Left colon (tissue), 2 donors: ENCODE results near the gene RBM20. TPM values are rescaled to one million over a fixed set of nuclear protein-coding genes. Genes with fewer than 3 reads are reported as not detected.
A peak's percentile ranks its signal among the peaks of the same experiment; 100 is the strongest.

Source experiments
- ATAC-seq: fragments of 200-7000 bp; cut with Tn5 transposase; one replicate; pipeline ENCODE4 v1.9.1; 2020; ENCODE audit warnings: mild to moderate bottlenecking, moderate library complexity
- DNase-seq, 2 donors: peaks; one replicate each; pipeline ENCODE4 v3.0.0-alpha.2; 2020
- intact Hi-C, 2 donors: fragments of 100-400 bp; cut with DNase I in 1 of 2; cut with micrococcal nuclease in 1 of 2; formaldehyde crosslinking; loops; one replicate each; pipeline versions ENCODE4 v1.11.2 to v1.14.0; 2022; cut with DNase I, micrococcal nuclease
- total RNA-seq, 2 donors: library from RNA; stranded (reverse); fragmentation: NEBNext Ultra II Directional; extraction: Animal tissue kit (Norgen Biotek cat#: 25700); gene quantifications; one replicate each; pipeline ENCODE4 v1.2.1, GENCODE V29; 2021
- donor health status: DM: no; HTN: no; CAD: no.
- donor health status: DM: yes; HTN: yes; CAD: no.

RBM20 gene
- total RNA-seq, 2 donors from 2014 or later, result 0.92 to 1.9 TPM

DNA sequence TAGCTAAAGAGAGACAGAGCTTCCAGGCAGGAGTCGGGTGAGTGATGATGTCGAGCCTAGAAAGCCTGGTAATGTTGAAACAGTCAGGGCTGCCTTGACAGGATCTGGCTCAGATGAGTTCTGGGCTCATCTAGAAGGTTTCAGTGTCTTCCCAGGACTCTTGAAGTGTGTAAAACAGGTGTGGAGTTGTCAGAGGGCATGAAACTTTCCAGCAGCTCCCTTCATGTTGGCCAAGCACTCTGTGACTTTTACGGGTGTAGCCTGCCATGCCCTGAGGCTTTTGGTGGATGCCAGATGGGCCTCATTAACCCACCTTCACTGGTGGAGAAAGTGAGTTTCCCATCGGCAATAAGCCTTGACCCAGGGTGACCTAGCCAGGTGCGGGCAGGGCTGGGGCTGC, 161.2 kb downstream of the RBM20 start:
- DNase-seq (no peak), ATAC-seq (no peak)
- intact Hi-C loops, result no loop called here

DNA sequence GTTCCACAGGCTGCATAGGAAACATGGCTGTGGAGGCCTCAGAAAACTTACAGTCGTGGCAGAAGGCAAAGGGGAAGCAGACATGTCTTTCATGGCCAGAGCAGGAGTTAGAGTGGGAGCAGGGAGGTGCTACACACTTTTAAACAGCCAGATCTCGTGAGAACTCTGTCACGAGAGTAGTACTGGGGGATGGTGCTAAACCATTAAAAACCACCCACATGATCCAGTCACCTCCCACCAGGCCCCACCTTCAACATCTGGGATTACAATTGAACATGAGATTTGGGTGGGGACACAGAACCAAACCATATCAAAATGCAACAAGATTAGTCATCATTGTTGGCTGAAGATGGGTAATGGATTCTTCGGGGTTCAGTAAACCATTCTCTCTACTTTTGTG, 162.2 kb downstream of the RBM20 start:
- DNase-seq (no peak), ATAC-seq (no peak)
- intact Hi-C loops, result no loop called here

DNA sequence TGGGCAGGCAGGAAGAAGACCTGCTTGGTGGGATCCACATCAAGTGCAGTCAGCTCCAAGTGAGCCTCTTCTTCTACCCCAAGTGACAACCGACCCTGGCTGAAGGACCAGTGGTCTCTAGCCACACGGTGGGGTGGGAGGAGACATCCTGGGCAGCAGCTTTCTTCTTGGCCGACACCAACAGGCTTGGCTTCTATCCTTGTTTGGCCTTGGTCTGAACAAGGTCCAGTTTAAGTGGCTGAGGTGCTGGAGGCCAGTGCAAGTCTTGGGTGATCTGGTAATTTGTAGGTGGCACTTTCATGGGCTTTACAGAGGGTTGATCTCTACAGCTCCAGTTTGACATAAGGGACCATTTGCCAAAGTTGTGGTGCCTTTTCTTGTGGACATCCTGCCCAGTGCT, 164.0 kb downstream of the RBM20 start:
- ATAC-seq (no peak), DNase-seq (no peak)
- intact Hi-C loops, result no loop called here

DNA sequence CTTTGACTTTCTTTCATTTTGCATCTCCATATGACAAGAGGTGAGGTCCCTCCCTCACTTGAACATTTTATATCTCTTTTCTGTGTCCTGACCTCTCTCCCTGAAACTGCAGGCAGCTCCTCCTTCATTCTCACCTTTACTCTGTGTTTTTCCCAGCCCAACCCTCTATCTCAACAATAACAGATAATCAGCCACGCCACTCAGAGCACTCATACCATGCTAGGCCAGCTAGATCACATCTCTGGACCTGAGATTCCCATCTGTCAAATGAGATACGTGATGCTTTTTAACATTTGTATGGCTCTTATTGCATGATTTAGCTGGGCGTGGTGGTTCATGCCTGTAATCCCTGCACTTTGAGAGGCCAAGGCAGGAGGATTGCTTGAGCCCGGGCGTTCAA, 164.5 kb downstream of the RBM20 start:
- DNase-seq (no peak), ATAC-seq (peak; percentile 85)
- intact Hi-C loops, result no loop called here

DNA sequence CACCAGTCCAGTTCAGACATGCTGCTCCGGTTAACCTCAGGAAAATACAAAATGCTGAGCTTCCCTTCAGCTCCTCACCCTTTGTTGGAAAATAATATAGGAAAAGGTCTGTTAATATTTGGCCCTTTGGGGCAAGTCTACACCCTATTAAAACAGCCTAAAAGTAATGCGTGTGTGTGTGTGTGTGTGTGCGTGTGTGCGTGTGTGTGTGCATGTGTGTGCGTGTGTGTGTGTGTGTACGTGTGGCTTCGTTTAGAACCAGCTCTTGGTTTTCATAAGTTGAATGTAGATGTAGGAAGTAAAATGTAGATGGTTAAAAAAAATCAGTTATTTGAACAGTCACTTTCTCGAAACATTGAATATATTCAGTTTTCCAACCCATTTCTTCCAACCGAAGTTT, 166.5 kb downstream of the RBM20 start:
- intact Hi-C loops, result no loop called here
- ATAC-seq, result no peak

DNA sequence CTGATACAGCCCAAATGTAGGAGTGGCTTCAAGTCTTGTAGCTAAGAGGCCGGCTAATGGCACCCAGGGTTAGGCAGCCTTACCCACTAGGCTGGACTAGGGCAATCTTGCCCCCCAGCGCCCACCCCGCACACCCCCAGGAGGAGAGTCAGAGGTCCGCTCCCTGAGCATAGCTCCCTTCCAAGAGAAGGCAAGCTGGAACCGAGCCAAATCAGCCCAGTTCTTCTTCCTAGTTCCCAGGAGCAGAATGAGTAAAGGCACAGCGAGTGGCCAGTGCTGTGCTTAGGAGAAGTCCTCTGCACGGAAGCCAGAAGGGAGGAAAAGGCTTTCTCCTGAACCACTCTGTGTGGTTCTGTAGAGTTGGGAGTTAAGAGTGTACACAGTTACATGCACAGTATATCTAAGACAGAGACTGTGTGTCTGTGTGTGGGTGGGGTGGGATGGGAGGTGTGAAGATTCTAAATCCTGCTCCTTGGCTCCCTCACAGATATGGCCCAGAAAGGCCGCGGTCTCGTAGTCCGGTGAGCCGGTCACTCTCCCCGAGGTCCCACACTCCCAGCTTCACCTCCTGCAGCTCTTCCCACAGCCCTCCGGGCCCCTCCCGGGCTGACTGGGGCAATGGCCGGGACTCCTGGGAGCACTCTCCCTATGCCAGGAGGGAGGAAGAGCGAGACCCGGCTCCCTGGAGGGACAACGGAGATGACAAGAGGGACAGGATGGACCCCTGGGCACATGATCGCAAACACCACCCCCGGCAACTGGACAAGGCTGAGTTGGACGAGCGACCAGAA, 167.8 kb downstream of the RBM20 start:
- ATAC-seq, result no peak
- intact Hi-C loops, result no loop called here

More for the DNA sequence above, 166.5 kb downstream of the RBM20 start:
- no peak for DNase-seq

DNA sequence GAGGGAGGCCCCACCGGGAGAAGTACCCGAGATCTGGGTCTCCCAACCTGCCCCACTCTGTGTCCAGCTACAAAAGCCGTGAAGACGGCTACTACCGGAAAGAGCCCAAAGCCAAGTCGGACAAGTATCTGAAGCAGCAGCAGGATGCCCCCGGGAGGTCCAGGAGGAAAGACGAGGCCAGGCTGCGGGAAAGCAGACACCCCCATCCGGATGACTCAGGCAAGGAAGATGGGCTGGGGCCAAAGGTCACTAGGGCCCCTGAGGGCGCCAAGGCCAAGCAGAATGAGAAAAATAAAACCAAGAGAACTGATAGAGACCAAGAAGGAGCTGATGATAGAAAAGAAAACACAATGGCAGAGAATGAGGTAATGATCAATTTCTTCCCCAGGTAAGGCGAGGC, 168.4 kb downstream of the RBM20 start:
- intact Hi-C loops, result no loop called here
- ATAC-seq, result no peak
- DNase-seq, result no peak

More for the DNA sequence above, 167.8 kb downstream of the RBM20 start:
- peak in 1 of 2 donors; percentile 66 for DNase-seq

DNA sequence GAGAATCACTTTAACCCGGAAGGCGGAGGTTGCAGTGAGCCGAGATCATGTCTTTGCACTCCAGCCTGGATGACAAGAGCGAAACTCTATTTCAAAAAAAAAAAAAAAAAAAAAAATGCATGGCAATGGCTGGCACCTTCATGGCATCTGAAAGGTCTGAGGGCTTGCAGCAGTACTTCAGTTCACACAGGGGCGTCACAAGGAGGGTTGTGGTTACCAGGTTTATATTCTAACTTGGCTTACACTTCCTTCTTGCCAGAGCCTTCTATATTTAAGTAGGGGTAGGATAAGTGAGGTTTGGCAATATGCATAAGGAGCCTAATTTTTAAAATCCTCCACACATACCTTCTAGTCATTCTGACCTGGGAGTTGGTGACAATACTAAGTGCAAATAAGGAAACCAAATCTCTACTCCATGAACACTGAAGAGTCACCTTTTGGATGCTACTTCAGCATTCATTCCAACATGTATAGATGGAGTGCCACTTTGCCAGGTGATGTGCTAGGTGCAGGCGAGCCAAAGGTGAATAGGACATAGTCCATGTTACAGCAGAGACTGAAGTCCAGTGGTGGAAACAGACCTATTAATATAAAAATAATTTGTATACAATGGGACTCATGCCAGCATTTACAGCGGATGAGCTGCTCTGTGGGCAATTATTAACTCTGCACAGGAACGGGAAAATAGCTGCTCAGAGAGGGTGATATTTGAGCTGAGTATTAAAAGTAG, 169.8 kb downstream of the RBM20 start:
- ATAC-seq, result peak; percentile 54
- DNase-seq, result no peak

DNA sequence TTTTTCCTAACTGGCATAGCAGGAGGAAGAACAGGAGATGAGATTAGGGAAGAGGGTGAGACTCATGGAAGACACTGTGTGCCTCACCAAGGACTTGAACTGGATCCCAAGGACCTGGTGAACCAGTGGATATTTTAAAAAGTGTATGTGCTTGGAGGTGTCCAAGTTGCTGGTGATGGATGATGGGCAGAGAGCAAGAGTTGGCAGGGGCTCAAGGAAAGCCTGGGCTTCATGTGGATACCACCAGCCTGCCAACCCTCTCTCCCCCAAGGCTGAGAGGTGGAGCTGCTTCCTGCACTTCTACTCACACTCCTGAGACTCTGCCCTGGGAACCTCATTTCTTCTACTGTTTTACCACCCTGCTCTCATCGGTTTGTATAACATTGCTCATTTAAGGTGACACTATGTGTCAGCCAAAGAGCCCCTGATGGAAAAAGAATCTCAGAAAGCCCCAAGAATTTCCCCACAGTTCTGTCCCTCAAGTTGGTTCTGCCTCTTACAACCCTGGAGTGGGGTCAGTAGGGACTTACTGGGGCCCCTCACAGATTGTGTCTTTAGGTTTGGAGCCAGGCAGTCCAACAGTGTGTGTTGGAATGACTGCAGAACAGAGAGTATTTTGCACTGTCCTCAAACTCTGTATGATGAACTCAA, 171.3 kb downstream of the RBM20 start:
- no peak for DNase-seq
- intact Hi-C loops, result no loop called here
- no peak for ATAC-seq

More for the DNA sequence above, 169.8 kb downstream of the RBM20 start:
- intact Hi-C loops, result no loop called here

DNA sequence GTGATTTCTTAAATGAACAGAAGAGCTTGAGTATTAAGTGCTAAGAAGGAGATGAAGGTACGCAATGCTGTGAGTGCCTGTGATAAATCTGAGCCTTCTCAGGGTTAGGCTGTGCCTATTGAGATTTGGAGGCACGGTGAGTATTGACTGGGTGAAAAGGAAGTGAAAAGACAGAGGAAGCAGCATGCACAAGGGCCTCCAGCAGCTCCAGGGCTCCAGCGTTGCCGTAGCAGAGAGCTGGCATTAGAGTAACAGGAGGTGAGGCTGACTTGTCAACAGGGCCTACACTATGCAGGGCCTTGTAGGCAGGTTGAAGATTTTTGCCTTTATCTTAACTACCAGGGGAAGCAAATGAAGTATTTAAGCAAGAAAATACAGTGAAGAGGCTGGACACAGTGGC, 173.5 kb downstream of the RBM20 start:
- intact Hi-C loops, result no loop called here
- DNase-seq (no peak), ATAC-seq (no peak)

DNA sequence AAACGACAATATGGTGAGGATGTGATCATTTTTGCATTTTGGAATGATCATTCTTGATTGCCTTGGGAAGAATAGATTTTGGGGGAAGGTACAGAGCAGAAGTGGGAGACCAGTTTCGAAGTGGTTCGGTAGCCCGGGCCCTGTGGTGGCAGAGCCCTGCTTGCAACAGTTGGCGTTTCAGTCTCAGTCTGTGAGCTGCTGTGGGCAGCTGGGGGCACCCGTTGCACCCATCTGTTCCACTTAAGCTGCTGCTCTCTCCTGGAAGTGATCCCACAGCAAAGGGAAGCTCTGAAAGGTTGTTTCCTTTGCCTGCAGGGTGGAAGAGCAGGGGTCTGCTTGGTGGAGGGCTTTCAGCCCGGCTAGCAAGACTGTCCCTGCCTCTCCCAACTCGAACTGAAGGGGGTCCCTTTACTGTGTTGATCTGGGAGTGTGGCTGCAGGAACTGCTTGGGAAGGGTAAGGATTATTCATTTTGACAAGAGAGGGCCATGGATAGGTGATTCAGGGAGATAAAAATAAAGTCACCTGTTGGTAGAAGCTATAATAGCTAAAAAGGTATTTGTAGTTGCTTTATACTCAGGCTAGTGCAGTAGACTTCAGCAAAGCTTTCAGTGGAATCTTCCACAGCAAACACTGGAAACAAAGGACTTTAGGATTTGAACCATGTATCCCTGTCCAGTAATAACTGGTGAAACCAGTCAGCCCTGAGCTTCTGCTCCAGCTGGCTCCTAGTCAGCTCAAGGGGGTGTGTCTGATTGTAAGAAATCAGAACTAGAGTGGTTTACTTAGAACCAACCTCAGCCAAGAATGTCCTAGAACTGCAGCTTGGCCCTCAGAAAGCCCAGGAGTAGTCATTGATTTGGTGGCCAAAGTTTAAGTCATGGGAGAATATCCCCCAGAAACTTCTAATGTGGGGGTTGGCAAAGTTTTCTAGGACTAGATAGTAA, 174.4 kb downstream of the RBM20 start:
- ATAC-seq (peak; percentile 88), DNase-seq (peak; percentile 73 to 84)
- intact Hi-C loops, result no loop called here

DNA sequence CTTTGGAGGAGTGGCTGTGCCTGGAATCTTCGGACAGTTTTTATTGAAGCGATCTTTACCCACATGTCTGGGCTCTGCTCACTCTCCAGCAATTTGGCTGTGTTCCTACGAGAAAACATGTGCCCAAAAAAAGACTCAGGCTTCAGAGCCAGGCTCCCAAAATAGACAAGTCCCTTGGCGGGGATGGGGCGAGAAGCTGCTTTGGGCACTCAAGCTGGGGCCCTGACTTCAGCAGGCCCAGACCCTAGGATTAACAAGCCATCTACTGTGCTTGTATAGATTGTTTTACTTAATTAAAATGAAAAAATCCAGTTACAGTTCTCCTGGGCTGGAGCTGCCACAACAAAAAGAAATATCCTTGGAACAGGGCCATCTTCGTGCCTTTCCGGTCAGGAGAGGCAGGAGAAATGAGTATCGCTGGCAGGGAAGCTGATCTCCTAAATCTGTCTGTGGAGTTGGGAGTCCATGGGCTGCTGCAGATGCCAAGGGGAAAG, 176.2 kb downstream of the RBM20 start:
- intact Hi-C loops, result no loop called here
- ATAC-seq (peak; percentile 18), DNase-seq (peak; percentile 21 to 68)

DNA sequence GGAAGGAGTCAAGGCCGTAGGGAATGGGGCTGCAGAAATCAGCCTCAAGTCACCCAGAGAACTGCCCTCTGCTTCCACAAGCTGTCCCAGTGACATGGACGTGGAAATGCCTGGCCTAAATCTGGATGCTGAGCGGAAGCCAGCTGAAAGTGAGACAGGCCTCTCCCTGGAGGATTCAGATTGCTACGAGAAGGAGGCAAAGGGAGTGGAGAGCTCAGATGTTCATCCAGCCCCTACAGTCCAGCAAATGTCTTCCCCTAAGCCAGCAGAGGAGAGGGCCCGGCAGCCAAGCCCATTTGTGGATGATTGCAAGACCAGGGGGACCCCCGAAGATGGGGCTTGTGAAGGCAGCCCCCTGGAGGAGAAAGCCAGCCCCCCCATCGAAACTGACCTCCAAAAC, 177.4 kb downstream of the RBM20 start:
- no peak for ATAC-seq
- intact Hi-C loops, result no loop called here
- DNase-seq, result peak in 1 of 2 donors; percentile 12

DNA sequence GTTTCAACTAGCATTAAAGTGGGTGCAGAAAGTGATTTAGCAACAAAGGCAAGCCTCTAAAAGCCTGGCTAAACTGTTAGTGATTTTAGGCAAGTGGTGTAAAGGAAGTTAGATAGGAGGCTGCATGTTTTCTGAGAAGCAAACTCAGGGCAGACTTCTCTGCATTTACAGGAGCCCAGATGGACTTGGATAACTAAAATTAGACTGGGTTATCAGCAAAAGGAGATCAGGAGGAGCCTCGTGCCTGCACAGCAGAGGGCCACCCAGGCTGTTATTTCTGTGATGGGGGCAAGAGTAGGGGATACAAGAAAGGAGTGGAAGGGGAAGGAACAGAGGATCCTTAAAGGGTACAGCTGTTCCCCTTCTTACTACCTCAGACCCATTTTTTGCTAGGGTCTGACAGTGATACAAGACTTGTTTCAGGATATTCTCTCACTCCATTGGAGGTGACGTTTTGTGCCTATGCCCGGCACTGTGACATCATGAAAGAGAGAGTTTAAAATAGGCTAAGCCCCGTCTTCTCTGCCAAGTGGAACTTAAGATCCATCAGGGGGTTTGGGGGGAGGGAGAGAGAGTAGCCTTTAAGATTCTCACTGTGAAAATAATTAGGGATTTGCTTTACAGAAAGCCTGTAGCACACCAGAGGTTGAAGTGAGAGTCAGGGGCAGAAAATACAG, 178.0 kb downstream of the RBM20 start:
- intact Hi-C loops, result no loop called here
- DNase-seq (no peak), ATAC-seq (no peak)

DNA sequence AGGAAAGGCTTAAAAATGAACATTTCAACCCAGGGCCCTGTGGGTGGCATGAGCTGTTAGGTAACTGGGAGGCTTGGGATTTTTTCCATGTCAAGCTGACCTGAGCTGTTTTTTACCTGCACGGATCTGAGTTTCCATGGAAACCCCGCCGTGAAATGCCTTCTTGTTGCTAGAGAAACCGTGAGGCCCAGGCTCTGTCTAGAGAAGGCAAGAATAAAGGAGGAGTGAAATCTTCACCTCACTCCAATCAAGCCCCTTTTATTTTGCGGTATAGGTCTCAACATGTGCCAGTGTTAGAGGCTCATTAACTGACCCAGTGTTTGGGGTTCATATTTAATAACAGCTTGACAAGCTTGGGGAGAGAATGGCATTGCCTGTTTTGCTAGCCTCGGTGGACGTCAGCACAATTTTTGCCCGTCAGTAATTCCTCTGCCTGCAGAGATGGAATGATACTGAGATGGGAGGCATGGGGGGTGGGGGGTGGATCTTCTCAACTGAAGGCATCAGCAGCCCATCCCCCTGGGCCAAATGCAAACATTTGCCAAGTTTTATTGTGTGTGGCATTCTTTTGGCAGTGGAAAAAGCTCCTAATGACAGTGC, 178.7 kb downstream of the RBM20 start:
- intact Hi-C loops, result no loop called here
- ATAC-seq, result no peak
- DNase-seq, result no peak

DNA sequence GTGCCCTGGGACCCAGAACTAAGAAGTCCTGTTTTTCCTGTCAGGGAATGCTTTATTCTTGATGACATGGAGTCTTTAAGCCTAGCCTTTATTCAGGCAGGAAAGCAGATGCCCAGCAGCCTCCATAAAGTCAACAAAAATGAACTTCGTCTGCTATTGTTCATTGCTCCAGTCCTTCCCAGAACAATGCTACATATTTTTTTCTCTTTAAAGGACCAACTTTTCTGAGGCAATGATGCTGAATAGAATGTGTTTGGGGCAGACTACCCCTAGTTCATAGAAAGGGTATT, 180.0 kb downstream of the RBM20 start:
- intact Hi-C loops, result no loop called here
- no peak for DNase-seq
- peak; percentile 52 for ATAC-seq

DNA sequence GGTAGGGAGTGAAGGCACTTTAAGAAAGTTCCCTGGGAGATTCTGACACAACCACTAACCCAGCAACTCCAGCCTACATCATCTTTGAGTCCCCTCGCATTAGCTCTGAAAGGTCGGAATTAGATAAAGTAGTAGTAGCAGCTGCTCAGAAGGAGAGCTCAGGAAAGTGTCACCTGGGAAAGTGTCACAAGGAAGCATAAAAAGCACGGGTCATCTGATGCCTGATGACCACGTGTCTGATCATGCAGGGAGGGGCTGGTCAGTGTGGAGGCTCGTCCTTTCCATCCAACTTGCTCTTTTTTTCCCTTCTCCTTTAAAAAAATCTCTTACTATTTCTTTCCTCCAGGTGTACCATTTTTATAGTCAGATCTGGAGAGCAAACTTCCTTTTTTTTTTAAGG, 180.5 kb downstream of the RBM20 start:
- DNase-seq, result no peak
- intact Hi-C loops, result no loop called here

DNA sequence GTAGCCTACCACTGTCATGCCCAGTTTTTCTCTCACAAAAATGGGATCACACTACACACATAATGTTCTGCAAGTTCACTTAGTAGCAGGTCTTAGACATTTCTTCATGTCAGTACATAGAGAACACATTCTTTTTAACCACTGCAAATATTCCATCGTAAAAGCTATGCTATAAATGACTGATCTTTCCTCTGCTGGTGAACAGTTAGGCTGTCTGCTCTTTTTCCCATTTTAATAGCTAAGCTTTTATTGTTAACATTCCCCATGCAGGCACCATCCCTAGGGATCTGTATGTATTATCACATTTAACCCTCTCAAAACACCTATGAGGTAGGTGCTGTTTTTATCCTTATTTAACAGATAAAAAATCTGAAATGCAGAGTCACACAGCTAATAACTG, 181.4 kb downstream of the RBM20 start:
- DNase-seq (no peak), ATAC-seq (peak; percentile 8)
- intact Hi-C loops, result no loop called here

More for the DNA sequence above, 180.5 kb downstream of the RBM20 start:
- ATAC-seq, result peak; percentile 81
